Skeletal muscle tissue (tissue), 4 donors: Measurements from ENCODE around the gene GALNT16. TPM values are rescaled to one million over a fixed set of nuclear protein-coding genes. Genes with fewer than 3 reads are reported as not detected.
"Not testable (repeated sequence)": the region's sequence is repeated elsewhere in the genome, so short reads cannot be mapped to it uniquely, and the experiment has no call there.

Experiments used
- H3K27ac ChIP-seq: one replicate; pipeline ENCODE4 v1.7.0; 2013; ENCODE audit warnings: mild to moderate bottlenecking, low read depth, low read length, inconsistent platforms
- H3K27me3 ChIP-seq, 3 donors: one replicate each; pipeline ENCODE4 v1.7.0; 2013; ENCODE audit warnings: low read length in 3 of 3; ENCODE audit not compliant: control insufficient read depth in 3 of 3, insufficient read depth in 3 of 3
- H3K36me3 ChIP-seq, 3 donors: one replicate each; pipeline ENCODE4 v1.7.0; 2013; ENCODE audit warnings: low read length in 3 of 3; ENCODE audit not compliant: control insufficient read depth in 3 of 3, insufficient read depth in 3 of 3
- H3K4me1 ChIP-seq, 3 donors: one replicate each; pipeline ENCODE4 v1.7.0; 2013; ENCODE audit warnings: low read length in 3 of 3, mild to moderate bottlenecking in 3 of 3; ENCODE audit not compliant: control insufficient read depth in 3 of 3, insufficient read depth in 3 of 3
- H3K4me3 ChIP-seq, 3 donors: one replicate each; pipeline ENCODE4 v1.7.0; 2013; ENCODE audit warnings: low read length in 3 of 3
- H3K9ac ChIP-seq, 3 donors: one replicate each; pipeline ENCODE4 v1.7.0; 2013; ENCODE audit warnings: low read length in 3 of 3, mild to moderate bottlenecking in 3 of 3, moderate library complexity in 2 of 3, low read depth in 1 of 3
- H3K9me3 ChIP-seq, 3 donors: one replicate each; pipeline ENCODE4 v1.7.0; 2013; ENCODE audit warnings: low read length in 3 of 3; ENCODE audit not compliant: control insufficient read depth in 3 of 3
- total RNA-seq: library from RNA; depleted of rRNA; stranded (reverse); fragments of >200 nt; gene quantifications from one replicate; pipeline ENCODE4 v1.2.3, GENCODE V29; 2014
- donor health status: Osteomylitis.

The GALNT16 gene
- total RNA-seq, 1 donor from 2014 or later = 8.4 TPM

- no peak overlapping the region for H3K27ac ChIP-seq
- no peak overlapping the region for H3K4me3 ChIP-seq
- peaks cover 7 to 19% (median 16%) of the 10 kb centered on the region in 3 donors for H3K27me3 ChIP-seq
- no peaks in the 10 kb centered on the region for H3K36me3 ChIP-seq
- H3K9ac ChIP-seq = no peak overlapping the region
- H3K9me3 ChIP-seq = no peaks in the 10 kb centered on the region
- H3K4me1 ChIP-seq = peaks cover 6 to 19% (median 11%) of the 10 kb centered on the region in 3 donors
Observed at GRCh38 chr14:69266572-69267345, 6.8 kb downstream of the GALNT16 start.

DNA sequence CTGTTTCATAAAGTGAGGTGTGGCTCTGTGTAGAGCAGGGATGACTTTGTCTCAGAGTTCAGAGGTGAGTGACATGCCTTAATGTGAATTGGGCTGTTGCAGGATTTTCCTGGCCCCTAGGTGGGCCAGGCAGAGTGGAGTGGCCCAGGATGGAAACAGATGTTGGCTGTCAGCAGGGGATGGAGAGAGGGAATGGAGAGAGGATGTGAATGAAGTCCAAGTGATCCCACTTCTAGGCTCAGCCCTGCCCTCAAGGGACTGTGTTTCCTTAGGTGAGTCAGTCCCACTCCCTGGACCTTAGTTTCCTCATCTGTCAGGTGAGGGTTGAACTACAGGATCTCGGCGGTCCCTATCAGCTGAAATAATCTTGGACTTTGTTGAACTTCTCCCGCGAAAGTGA is 7.5 kb downstream of the GALNT16 start:
- Histone ChIP-seq H3K4me3 (no peak overlapping the region), H3K4me1 (peaks cover 3 to 12% (median 5%) of the 10 kb centered on the region in 3 donors), H3K9me3 (no peaks in the 10 kb centered on the region), H3K27me3 (peaks cover under 1 to 13% (median 8%) of the 10 kb centered on the region in 3 donors), H3K36me3 (no peaks in the 10 kb centered on the region), H3K27ac (no peak overlapping the region), H3K9ac (no peak overlapping the region)

DNA sequence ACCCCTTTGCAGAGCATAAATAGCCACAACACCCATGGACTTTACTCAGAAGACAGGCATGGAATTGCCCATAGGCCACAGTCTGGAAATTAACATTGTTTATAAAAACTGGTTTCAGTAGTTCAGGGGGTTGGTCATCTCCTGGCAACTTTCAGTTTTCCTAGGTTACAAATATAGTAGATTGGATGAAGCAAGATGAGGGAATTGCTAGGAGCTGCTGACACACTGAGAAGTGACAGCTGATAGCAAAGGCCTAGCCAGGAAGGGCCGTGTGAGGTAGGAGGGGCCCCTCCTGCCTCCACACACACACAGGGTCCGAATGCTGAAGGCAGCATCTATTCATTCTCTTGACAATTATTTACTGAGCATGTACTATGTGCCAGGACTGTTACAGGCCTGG is 8.3 kb downstream of the GALNT16 start:
- Histone ChIP-seq H3K27me3 (peaks cover 0 to 11% (median 6%) of the 10 kb centered on the region in 3 donors), H3K36me3 (no peaks in the 10 kb centered on the region), H3K9me3 (no peaks in the 10 kb centered on the region), H3K4me1 (peaks cover 0 to 11% (median 2%) of the 10 kb centered on the region in 3 donors), H3K9ac (no peak overlapping the region), H3K4me3 (no peak overlapping the region), H3K27ac (no peak overlapping the region)

GRCh38 chr14:69268763-69269162 is 8.8 kb downstream of the GALNT16 start:
- Histone ChIP-seq H3K36me3 (no peaks in the 10 kb centered on the region), H3K27ac (no peak overlapping the region), H3K9ac (no peak overlapping the region), H3K27me3 (peaks cover 0 to 7% (median under 1%) of the 10 kb centered on the region in 3 donors), H3K4me1 (peaks cover 0 to 8% (median 2%) of the 10 kb centered on the region in 3 donors), H3K9me3 (no peaks in the 10 kb centered on the region), H3K4me3 (no peak overlapping the region)

DNA sequence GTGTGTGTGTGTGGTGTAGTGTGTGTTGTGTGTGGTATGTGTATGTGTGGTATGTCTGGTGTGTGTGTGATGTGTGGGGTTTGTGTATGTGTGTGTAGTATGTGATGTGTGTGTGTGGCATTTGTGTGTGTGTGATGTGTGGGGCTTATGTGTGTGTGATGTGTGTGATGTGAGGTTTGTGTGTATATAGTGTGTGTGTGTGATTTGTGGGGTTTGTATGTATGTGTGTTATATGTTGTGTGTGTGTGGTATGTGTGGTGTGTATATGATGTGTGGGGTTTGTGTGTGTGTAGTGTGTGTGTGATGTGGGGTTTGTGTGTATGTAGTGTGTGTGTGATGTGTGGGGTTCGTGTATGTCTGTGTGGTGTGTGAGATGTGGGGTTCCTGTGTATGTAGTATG is 9.4 kb downstream of the GALNT16 start:
- Histone ChIP-seq H3K9me3 (no peaks in the 10 kb centered on the region), H3K36me3 (no peaks in the 10 kb centered on the region), H3K4me3 (no peak overlapping the region), H3K9ac (no peak overlapping the region), H3K4me1 (peaks cover 0 to 7% (median 2%) of the 10 kb centered on the region in 3 donors), H3K27ac (no peak overlapping the region), H3K27me3 (peaks cover 0 to 5% (median 0%) of the 10 kb centered on the region in 3 donors)

DNA sequence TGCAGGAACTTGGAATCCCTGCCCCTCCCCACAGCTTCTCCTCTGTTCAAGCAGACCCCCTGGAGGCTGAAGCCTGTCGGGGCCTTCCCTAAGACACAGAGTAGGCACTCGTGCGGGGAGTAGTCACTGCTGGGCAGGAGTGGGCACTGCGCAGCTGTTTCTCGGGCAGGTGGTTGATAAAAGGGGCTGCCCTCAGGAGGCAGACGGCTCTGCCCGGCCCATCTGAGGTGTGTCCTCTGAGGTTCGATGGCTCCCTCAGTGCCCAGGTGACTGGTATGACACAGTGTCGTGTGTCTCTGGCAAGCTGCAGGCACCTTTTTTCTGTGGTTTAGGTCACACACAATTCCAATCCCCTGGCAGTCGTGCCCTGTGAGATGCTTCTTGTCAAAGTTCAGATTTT is 10.1 kb downstream of the GALNT16 start:
- peaks cover 0 to 4% (median 0%) of the 10 kb centered on the region in 3 donors for H3K27me3 ChIP-seq
- H3K9me3 ChIP-seq = no peaks in the 10 kb centered on the region
- no peak overlapping the region for H3K27ac ChIP-seq
- H3K4me1 ChIP-seq = peaks cover 0 to 7% (median 2%) of the 10 kb centered on the region in 3 donors
- H3K4me3 ChIP-seq = no peak overlapping the region
- no peaks in the 10 kb centered on the region for H3K36me3 ChIP-seq
- H3K9ac ChIP-seq = no peak overlapping the region

DNA sequence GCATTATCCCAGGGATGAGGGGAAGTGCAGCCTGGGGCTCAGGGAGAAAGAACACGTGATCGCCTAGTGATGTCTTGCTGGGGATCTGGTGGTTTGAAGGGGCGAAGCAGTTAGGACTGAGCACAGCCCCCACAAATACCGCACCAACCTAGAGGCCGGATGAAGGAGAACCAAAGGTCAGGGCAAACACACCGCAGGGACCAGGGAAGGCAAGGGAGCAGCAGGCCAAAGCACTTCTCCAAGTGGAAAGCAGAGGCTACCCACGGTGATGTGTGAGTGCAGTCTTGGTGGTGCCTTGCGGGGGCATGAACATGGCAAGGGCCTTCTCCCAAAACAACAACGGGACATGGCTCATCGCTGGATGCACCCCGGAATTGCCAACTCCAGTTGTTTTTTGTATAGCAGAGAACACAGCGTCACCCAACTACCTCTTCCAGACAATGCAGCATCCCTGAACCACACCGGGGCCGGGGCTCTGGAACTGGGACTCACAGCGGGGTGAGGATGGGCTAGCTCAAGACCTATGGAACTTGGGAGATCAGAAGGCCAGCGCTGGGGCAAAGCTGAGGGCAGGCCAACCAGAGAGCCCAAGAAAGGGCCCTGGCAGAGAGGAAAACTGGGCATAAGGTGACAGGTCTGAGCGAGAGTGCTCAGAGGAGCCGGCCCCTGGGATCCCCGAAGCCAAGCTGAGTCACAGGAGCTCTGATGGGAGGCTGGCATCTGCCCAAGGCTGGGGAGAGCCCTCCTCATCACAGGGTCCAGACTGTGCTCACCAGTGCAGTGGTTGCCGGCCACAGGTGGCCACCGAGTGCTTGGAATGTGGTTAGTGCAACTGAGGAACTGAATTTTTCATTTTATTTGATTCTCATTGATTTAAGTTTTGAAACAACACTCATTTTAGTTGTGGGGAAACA is 11.1 kb downstream of the GALNT16 start:
- Histone ChIP-seq H3K4me1 (peaks cover 0 to 7% (median 2%) of the 10 kb centered on the region in 3 donors), H3K27me3 (no peaks in the 10 kb centered on the region), H3K27ac (no peak overlapping the region)

DNA sequence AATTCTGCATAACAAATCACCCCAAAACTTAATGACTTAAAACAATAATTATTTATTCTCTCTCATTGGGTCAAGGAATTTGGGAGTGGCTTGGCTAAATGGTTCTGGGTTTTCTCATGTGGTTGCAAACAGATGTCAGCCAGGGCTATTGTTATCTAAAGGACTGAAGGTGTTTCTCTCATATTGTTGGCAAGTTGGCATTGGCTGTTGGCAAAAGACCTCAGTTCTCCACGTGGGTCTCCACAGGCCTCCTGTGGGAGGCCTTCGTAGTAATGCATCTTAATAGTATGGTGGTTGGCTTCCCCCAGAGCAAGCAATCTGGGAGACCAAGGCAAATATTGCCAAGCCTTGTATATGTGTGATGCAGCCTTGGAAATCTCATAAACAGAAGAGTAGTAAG is 14.4 kb downstream of the GALNT16 start:
- Histone ChIP-seq H3K36me3 (no peaks in the 10 kb centered on the region), H3K4me3 (no peak overlapping the region), H3K4me1 (no peaks in the 10 kb centered on the region), H3K9ac (no peak overlapping the region), H3K27me3 (no peaks in the 10 kb centered on the region), H3K27ac (no peak overlapping the region), H3K9me3 (no peaks in the 10 kb centered on the region)

More for the DNA sequence above, 11.1 kb downstream of the GALNT16 start:
- Histone ChIP-seq H3K36me3 (no peaks in the 10 kb centered on the region), H3K4me3 (no peak overlapping the region), H3K9me3 (no peaks in the 10 kb centered on the region), H3K9ac (no peak overlapping the region)

DNA sequence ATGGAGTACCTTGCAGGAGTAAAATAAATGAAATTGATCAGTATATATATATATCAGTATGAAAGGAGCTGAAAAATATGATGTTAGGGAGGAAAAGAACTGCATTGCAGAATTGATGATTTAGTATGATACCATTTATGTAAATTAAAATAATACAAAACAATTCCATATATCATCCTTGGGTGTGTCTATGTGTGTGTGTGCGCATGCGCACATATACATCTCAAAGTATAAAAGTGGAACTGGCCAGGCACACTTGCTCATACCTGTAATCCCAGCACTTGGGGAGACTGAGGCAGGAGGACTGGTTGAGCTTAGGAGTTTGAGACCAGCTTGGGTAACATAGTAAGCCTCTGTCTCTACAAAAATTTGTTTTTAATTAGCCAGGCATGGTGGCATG is 15.4 kb downstream of the GALNT16 start:
- no peak overlapping the region for H3K27ac ChIP-seq
- no peaks in the 10 kb centered on the region for H3K4me1 ChIP-seq

GRCh38 chr14:69277356-69277755 is 17.4 kb downstream of the GALNT16 start:
- H3K9ac ChIP-seq, H3K36me3 ChIP-seq, H3K27me3 ChIP-seq: not testable (repeated sequence)

More for the DNA sequence above, 15.4 kb downstream of the GALNT16 start:
- H3K4me3 ChIP-seq = no peak overlapping the region
- no peak overlapping the region for H3K9ac ChIP-seq
- H3K27me3 ChIP-seq = no peaks in the 10 kb centered on the region
- H3K36me3 ChIP-seq = no peaks in the 10 kb centered on the region
- no peaks in the 10 kb centered on the region for H3K9me3 ChIP-seq

More at GRCh38 chr14:69277356-69277755, 17.4 kb downstream of the GALNT16 start:
- not testable (repeated sequence) for H3K4me1 ChIP-seq, H3K27ac ChIP-seq, H3K9me3 ChIP-seq, H3K4me3 ChIP-seq
